CD14-positive monocyte (primary cell): Measurements from ENCODE around the gene SLCO2A1. TPM values are rescaled to one million over a fixed set of nuclear protein-coding genes. Genes with fewer than 3 reads are reported as not detected.

ENCODE experiments used
- DNase-seq, 3 donors: peaks; one replicate each; pipeline ENCODE4 v3.0.0-alpha.2; 2011 to 2022
- H2AFZ ChIP-seq: 2 replicates; pipeline ENCODE4 v1.6.0; 2012; ENCODE audit warnings: mild to moderate bottlenecking, low read depth, low read length, inconsistent platforms; ENCODE audit not compliant: insufficient read depth, poor library complexity, severe bottlenecking
- H3K27ac ChIP-seq, 2 donors: 1 replicate in 1 of 2; 2 replicates in 1 of 2; pipeline ENCODE4 v1.5.1; 2012 to 2013; ENCODE audit warnings: low read length in 2 of 2, control low read depth in 1 of 2, inconsistent platforms in 1 of 2, low read depth in 1 of 2, mild to moderate bottlenecking in 1 of 2
- H3K27me3 ChIP-seq, 2 donors: one replicate each; pipeline versions ENCODE4 v1.6.0 to v1.6.1; 2011 to 2013; ENCODE audit warnings: low read length in 2 of 2; ENCODE audit not compliant: control insufficient read depth in 2 of 2, insufficient read depth in 2 of 2
- H3K36me3 ChIP-seq, 2 donors: replicated peaks in 1 of 2; 1 replicate in 1 of 2; 2 replicates in 1 of 2; pipeline versions ENCODE4 v1.5.1 to v1.6.1; 2012 to 2013; ENCODE audit warnings: low read length in 2 of 2, control low read depth in 1 of 2, inconsistent platforms in 1 of 2, mild to moderate bottlenecking in 1 of 2; ENCODE audit not compliant: insufficient read depth in 2 of 2, control insufficient read depth in 1 of 2
- H3K4me1 ChIP-seq, 2 donors: 1 replicate in 1 of 2; 2 replicates in 1 of 2; pipeline versions ENCODE4 v1.5.1 to v1.6.1; 2012 to 2013; ENCODE audit warnings: low read length in 2 of 2, control low read depth in 1 of 2, inconsistent platforms in 1 of 2, mild to moderate bottlenecking in 1 of 2, moderate library complexity in 1 of 2; ENCODE audit not compliant: insufficient read depth in 2 of 2, control insufficient read depth in 1 of 2
- H3K4me2 ChIP-seq: replicated peaks from 2 replicates; pipeline ENCODE3; 2012; ENCODE audit warnings: low read length, moderate library complexity, mild to moderate bottlenecking; ENCODE audit not compliant: poor library complexity, severe bottlenecking; ENCODE audit errors: extremely low read depth
- H3K4me3 ChIP-seq, 3 experiments: fragments of 200-600 bp in 1 of 3; sonication (generic) in 1 of 3; replicated peaks in 1 of 3; 1 replicate in 2 of 3; 2 replicates in 1 of 3; pipeline ENCODE4 v1.5.1; 2011 to 2013; ENCODE audit warnings: low read length in 3 of 3, mild to moderate bottlenecking in 3 of 3, control low read depth in 2 of 3, low read depth in 2 of 3, inconsistent platforms in 1 of 3, moderate library complexity in 1 of 3
- H3K79me2 ChIP-seq: 2 replicates; pipeline ENCODE4 v1.6.0; 2012; ENCODE audit warnings: mild to moderate bottlenecking, control low read depth, inconsistent platforms, low read length, moderate library complexity; ENCODE audit not compliant: insufficient read depth
- H3K9ac ChIP-seq: 2 replicates; pipeline ENCODE4 v1.6.0; 2017; ENCODE audit warnings: low read length, mild to moderate bottlenecking; ENCODE audit not compliant: insufficient read depth, poor library complexity, severe bottlenecking
- H3K9me3 ChIP-seq, 2 donors: replicated peaks in 1 of 2; 1 replicate in 1 of 2; 2 replicates in 1 of 2; pipeline versions ENCODE4 v1.5.1 to v1.6.1; 2012 to 2013; ENCODE audit warnings: low read length in 2 of 2, control low read depth in 1 of 2; ENCODE audit not compliant: control insufficient read depth in 1 of 2, insufficient read depth in 1 of 2
- H4K20me1 ChIP-seq: 2 replicates; pipeline ENCODE4 v1.6.0; 2012; ENCODE audit warnings: mild to moderate bottlenecking, low read length, control low read depth, moderate library complexity; ENCODE audit not compliant: insufficient read depth
- H3K27ac Mint-ChIP-seq, 7 donors: one replicate each; pipeline ENCODE4 v1.8.0; 2020; ENCODE audit warnings: mild to moderate bottlenecking in 7 of 7, mixed read lengths in 7 of 7, moderate library complexity in 6 of 7, inconsistent platforms in 2 of 7
- H3K27me3 Mint-ChIP-seq, 3 donors: one replicate each; pipeline ENCODE4 v1.8.0; 2021 to 2022; ENCODE audit warnings: low read depth in 3 of 3, mild to moderate bottlenecking in 3 of 3, mixed read lengths in 3 of 3, moderate library complexity in 3 of 3, inconsistent platforms in 1 of 3
- H3K36me3 Mint-ChIP-seq, 2 donors: one replicate each; pipeline ENCODE4 v1.8.0; 2020; ENCODE audit warnings: mixed read lengths in 2 of 2, inconsistent platforms in 1 of 2, mild to moderate bottlenecking in 1 of 2
- H3K4me1 Mint-ChIP-seq: one replicate; pipeline ENCODE4 v1.8.0; 2020; ENCODE audit warnings: mild to moderate bottlenecking, mixed read lengths
- H3K4me3 Mint-ChIP-seq, 2 donors: one replicate each; pipeline ENCODE4 v1.8.0; 2020; ENCODE audit warnings: mild to moderate bottlenecking in 2 of 2, mixed read lengths in 2 of 2, moderate library complexity in 1 of 2
- H3K9me3 Mint-ChIP-seq, 7 donors: one replicate each; pipeline ENCODE4 v1.8.0; 2020 to 2022; ENCODE audit warnings: mixed read lengths in 7 of 7, mild to moderate bottlenecking in 6 of 7, moderate library complexity in 6 of 7, inconsistent platforms in 2 of 7
- WGBS: methylation state at CpG from one replicate; pipeline ENCODE4 v1.1.5; 2013; ENCODE audit warnings: missing lambda C conversion rate; ENCODE audit not compliant: insufficient coverage; 5-methylcytosine and 5-hydroxymethylcytosine counted together
- intact Hi-C, 2 donors: fragments of 100-400 bp; cut with micrococcal nuclease; formaldehyde crosslinking; loops; one replicate each; pipeline versions ENCODE4 v1.15.0 to v1.15.1; 2023
- polyA plus RNA-seq, 3 donors: library from polyadenylated mRNA; depleted of rRNA in 1 of 3; unstranded in 2 of 3; stranded (reverse) in 1 of 3; fragments of 300-500 nt in 2 of 3; fragments of >200 nt in 1 of 3; fragmentation: Illumina TruSeq in 2 of 3; gene quantifications; 1 replicate in 2 of 3; 2 replicates in 1 of 3; pipeline ENCODE4 v1.2.3, GENCODE V29; 2012 to 2021
- TF ChIP-seq, protein P1 (sequence below): fragments of 200-600 bp; IDR thresholded peaks from one replicate; pipeline ENCODE4 v1.8.0; 2022; ENCODE audit warnings: antibody characterized with exemption, mild to moderate bottlenecking

Gene SLCO2A1
- polyA plus RNA-seq, 3 donors: 0.12 TPM; not detected in 2

DNA sequence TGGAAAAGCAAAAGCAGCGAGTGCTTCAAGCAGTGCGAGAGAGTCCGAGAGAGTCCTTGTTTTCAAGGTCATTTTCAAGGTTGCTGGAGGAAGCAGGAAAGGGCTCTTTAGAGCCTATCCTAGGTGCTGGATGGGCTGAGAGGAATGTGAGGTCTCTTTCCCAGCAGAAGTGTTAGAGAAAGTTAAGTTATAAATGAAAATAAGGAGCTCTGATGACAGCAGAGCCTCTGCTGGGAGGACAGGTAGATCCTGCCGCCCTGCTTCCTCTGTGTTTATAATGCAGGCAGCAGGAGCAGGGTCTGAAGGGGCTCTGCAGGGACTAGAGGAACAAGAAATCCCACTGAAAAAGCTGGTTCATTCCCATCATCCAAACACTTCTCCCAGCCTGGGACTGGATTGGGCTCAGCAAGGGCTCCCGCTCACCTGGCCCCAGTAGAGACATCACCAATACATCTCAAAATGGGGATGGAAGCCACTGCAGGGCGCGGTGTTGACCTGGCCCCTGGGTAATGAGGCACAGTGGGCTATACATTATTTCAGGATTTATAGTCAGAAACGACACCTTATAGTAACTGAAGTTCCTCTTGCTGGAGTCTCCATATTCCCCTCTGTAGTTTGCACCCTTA, 92.6 kb downstream of the SLCO2A1 start:
- Histone ChIP-seq H3K4me3 (no peak overlapping the region), H3K79me2 (no peaks in the 10 kb centered on the region), H3K4me2 (no peak overlapping the region), H3K27me3 (no peaks in the 10 kb centered on the region), H2AFZ (no peak overlapping the region), H3K36me3 (no peaks in the 10 kb centered on the region), H3K27ac (no peak overlapping the region), H3K9ac (no peak overlapping the region), H3K9me3 (no peaks in the 10 kb centered on the region), H3K4me1 (no peaks in the 10 kb centered on the region), H4K20me1 (no peaks in the 10 kb centered on the region)
- 77% methylated on average over 6 of the region's 8 CpGs for WGBS
- intact Hi-C loops: no loop called here
- Mint-ChIP-seq H3K27me3 (peaks cover 0 to 6% (median 5%) of the 10 kb centered on the region in 3 donors), H3K36me3 (no peaks in the 10 kb centered on the region), H3K27ac (no peak overlapping the region), H3K4me3 (no peak overlapping the region), H3K9me3 (no peaks in the 10 kb centered on the region), H3K4me1 (peaks cover 4% of the 10 kb centered on the region)
- TF ChIP-seq, protein P1, sequence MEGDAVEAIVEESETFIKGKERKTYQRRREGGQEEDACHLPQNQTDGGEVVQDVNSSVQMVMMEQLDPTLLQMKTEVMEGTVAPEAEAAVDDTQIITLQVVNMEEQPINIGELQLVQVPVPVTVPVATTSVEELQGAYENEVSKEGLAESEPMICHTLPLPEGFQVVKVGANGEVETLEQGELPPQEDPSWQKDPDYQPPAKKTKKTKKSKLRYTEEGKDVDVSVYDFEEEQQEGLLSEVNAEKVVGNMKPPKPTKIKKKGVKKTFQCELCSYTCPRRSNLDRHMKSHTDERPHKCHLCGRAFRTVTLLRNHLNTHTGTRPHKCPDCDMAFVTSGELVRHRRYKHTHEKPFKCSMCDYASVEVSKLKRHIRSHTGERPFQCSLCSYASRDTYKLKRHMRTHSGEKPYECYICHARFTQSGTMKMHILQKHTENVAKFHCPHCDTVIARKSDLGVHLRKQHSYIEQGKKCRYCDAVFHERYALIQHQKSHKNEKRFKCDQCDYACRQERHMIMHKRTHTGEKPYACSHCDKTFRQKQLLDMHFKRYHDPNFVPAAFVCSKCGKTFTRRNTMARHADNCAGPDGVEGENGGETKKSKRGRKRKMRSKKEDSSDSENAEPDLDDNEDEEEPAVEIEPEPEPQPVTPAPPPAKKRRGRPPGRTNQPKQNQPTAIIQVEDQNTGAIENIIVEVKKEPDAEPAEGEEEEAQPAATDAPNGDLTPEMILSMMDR: no peak
- no peak for DNase-seq

DNA sequence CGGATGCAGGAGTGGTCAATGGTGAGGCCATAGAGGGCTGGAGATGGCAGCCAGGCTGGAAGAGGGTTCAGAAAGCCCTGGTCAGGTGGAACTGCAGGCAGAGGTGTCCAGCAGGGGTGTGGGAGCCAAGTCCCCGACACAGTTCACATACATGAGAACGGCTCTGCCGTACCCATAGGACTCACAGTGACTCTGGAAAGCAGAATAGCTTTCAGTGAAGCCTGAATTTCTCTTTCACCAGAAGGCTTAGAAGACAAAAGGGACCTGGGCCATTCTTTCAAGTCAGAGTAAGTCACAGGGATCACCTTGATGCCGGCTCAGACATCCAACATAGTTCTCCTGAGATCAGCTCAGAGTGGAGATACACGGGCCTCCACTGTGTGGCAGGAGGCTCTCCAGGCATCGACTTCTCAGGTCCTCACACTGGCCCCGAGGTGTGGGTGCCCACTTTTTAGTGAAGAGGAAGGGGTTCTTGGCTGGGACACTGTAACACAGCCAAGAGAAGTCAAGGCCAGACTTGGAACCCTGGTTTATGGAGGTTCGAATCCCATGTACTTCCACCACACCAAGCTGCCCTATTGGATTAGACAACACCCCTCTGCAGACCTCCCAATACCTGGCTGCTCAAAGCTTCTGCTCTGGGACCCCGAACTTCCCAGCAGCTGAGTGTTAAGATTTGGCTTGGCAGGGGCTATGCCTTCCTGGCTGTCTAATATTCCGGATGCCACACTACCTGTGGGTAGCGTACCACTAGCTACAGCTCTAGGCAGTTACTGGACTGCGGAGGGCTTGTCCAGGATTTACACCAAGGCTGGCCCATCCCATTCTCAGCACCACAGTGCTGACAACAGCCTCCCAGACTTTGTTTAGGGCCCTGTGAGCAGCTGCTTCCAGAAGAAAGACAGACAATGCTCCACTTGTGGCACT, 93.6 kb downstream of the SLCO2A1 start:
- no peaks in the 10 kb centered on the region for H3K36me3 Mint-ChIP-seq
- H3K4me3 Mint-ChIP-seq: no peak overlapping the region
- WGBS: 87% methylated on average over 7 of the region's 13 CpGs
- no peaks in the 10 kb centered on the region for H3K27me3 ChIP-seq
- H3K9me3 Mint-ChIP-seq: no peaks in the 10 kb centered on the region
- no peak overlapping the region for H3K27ac ChIP-seq
- DNase-seq: no peak
- H3K9me3 ChIP-seq: no peaks in the 10 kb centered on the region
- H3K4me1 ChIP-seq: no peaks in the 10 kb centered on the region
- H3K9ac ChIP-seq: no peak overlapping the region
- no peaks in the 10 kb centered on the region for H3K79me2 ChIP-seq
- H3K4me3 ChIP-seq: no peak overlapping the region
- H3K36me3 ChIP-seq: no peaks in the 10 kb centered on the region
- H3K4me1 Mint-ChIP-seq: peaks cover 4% of the 10 kb centered on the region
- H3K27me3 Mint-ChIP-seq: peaks cover 0 to 6% (median 3%) of the 10 kb centered on the region in 3 donors
- no peaks in the 10 kb centered on the region for H4K20me1 ChIP-seq
- no peak overlapping the region for H2AFZ ChIP-seq
- no peak overlapping the region for H3K4me2 ChIP-seq
- intact Hi-C loops: no loop called here
- H3K27ac Mint-ChIP-seq: no peak overlapping the region
- TF ChIP-seq, protein P1: no peak
